Glutamatergic neuron (in vitro differentiated cells): ENCODE measurements around the gene PHYHD1. TPM values are rescaled to one million over a fixed set of nuclear protein-coding genes. Genes with fewer than 3 reads are reported as not detected.

Experiments
- DNase-seq: peaks from one replicate; pipeline ENCODE4 v3.0.0; 2022
- H3K27ac Mint-ChIP-seq: one replicate; pipeline ENCODE4 v1.8.0; 2020; ENCODE audit warnings: mild to moderate bottlenecking, mixed read lengths, inconsistent platforms; ENCODE audit not compliant: unreplicated experiment
- H3K27me3 Mint-ChIP-seq: one replicate; pipeline ENCODE4 v1.8.0; 2020; ENCODE audit warnings: mild to moderate bottlenecking, moderate library complexity, mixed read lengths, inconsistent platforms; ENCODE audit not compliant: unreplicated experiment
- H3K36me3 Mint-ChIP-seq: one replicate; pipeline ENCODE4 v1.8.0; 2020; ENCODE audit warnings: mild to moderate bottlenecking, mixed read lengths, inconsistent platforms; ENCODE audit not compliant: unreplicated experiment
- H3K4me1 Mint-ChIP-seq: one replicate; pipeline ENCODE4 v1.8.0; 2020; ENCODE audit warnings: mild to moderate bottlenecking, low read depth, mixed read lengths, inconsistent platforms; ENCODE audit not compliant: unreplicated experiment
- H3K4me3 Mint-ChIP-seq: one replicate; pipeline ENCODE4 v1.8.0; 2020; ENCODE audit warnings: mild to moderate bottlenecking, mixed read lengths, inconsistent platforms; ENCODE audit not compliant: unreplicated experiment
- H3K9me3 Mint-ChIP-seq: one replicate; pipeline ENCODE4 v1.8.0; 2020; ENCODE audit warnings: mild to moderate bottlenecking, moderate library complexity, mixed read lengths, inconsistent platforms; ENCODE audit not compliant: unreplicated experiment
- CTCF ChIP-seq: fragments of 200-600 bp; sonication (generic); IDR thresholded peaks from one replicate; pipeline ENCODE4 v1.5.0; 2021; ENCODE audit not compliant: partially characterized antibody, unreplicated experiment
- total RNA-seq: library from RNA; stranded (reverse); fragmentation: NEBNext Ultra II Directional; extraction: Animal tissue kit (Norgen Biotek cat#: 25700); gene quantifications from one replicate; pipeline ENCODE4 v1.2.1, GENCODE V29; 2021; ENCODE audit not compliant: unreplicated experiment

PHYHD1 gene
- total RNA-seq, 1 donor from 2014 or later = 4.4 TPM

- no peak for DNase-seq
- H3K27me3 Mint-ChIP-seq = peaks cover 6% of the 10 kb centered on the region
- peaks cover 5% of the 10 kb centered on the region for H3K9me3 Mint-ChIP-seq
- no peak overlapping the region for H3K27ac Mint-ChIP-seq
- peaks cover 6% of the 10 kb centered on the region for H3K36me3 Mint-ChIP-seq
- no peak for TF ChIP-seq CTCF
- H3K4me3 Mint-ChIP-seq = no peak overlapping the region
- peaks cover 8% of the 10 kb centered on the region for H3K4me1 Mint-ChIP-seq
Observed at GRCh38 chr9:128910906-128911305, 9.9 kb upstream of the PHYHD1 start.

GRCh38 chr9:128911529-128912035 is 9.2 kb upstream of the PHYHD1 start:
- Mint-ChIP-seq H3K27ac (no peak overlapping the region), H3K9me3 (peaks cover 5% of the 10 kb centered on the region), H3K36me3 (peaks cover 6% of the 10 kb centered on the region), H3K4me1 (peaks cover 8% of the 10 kb centered on the region), H3K4me3 (no peak overlapping the region), H3K27me3 (peaks cover 6% of the 10 kb centered on the region)
- TF ChIP-seq CTCF = no peak
- no peak for DNase-seq

GRCh38 chr9:128912270-128912853 is 8.4 kb upstream of the PHYHD1 start:
- H3K9me3 Mint-ChIP-seq = peaks cover 7% of the 10 kb centered on the region
- peaks cover 9% of the 10 kb centered on the region for H3K27me3 Mint-ChIP-seq
- peaks cover 6% of the 10 kb centered on the region for H3K36me3 Mint-ChIP-seq
- peaks cover 8% of the 10 kb centered on the region for H3K4me1 Mint-ChIP-seq
- no peak for DNase-seq
- no peak for TF ChIP-seq CTCF
- H3K27ac Mint-ChIP-seq = peak overlapping the region; percentile 11
- H3K4me3 Mint-ChIP-seq = no peak overlapping the region

GRCh38 chr9:128913048-128913900 is 7.5 kb upstream of the PHYHD1 start:
- no peaks in the 10 kb centered on the region for H3K36me3 Mint-ChIP-seq
- H3K4me3 Mint-ChIP-seq = no peak overlapping the region
- no peak for TF ChIP-seq CTCF
- peaks cover 7% of the 10 kb centered on the region for H3K9me3 Mint-ChIP-seq
- peaks cover 8% of the 10 kb centered on the region for H3K4me1 Mint-ChIP-seq
- DNase-seq = no peak
- peak overlapping the region; percentile 36 for H3K27ac Mint-ChIP-seq
- peaks cover 10% of the 10 kb centered on the region for H3K27me3 Mint-ChIP-seq
